ENCODE measurements around the gene SFXN2. TPM values are rescaled to one million over a fixed set of nuclear protein-coding genes. Genes with fewer than 3 reads are reported as not detected.

The SFXN2 gene
- total and polyA plus RNA-seq, 12 donors, result 0.91 to 12.2 (median 5.7) TPM

DNA sequence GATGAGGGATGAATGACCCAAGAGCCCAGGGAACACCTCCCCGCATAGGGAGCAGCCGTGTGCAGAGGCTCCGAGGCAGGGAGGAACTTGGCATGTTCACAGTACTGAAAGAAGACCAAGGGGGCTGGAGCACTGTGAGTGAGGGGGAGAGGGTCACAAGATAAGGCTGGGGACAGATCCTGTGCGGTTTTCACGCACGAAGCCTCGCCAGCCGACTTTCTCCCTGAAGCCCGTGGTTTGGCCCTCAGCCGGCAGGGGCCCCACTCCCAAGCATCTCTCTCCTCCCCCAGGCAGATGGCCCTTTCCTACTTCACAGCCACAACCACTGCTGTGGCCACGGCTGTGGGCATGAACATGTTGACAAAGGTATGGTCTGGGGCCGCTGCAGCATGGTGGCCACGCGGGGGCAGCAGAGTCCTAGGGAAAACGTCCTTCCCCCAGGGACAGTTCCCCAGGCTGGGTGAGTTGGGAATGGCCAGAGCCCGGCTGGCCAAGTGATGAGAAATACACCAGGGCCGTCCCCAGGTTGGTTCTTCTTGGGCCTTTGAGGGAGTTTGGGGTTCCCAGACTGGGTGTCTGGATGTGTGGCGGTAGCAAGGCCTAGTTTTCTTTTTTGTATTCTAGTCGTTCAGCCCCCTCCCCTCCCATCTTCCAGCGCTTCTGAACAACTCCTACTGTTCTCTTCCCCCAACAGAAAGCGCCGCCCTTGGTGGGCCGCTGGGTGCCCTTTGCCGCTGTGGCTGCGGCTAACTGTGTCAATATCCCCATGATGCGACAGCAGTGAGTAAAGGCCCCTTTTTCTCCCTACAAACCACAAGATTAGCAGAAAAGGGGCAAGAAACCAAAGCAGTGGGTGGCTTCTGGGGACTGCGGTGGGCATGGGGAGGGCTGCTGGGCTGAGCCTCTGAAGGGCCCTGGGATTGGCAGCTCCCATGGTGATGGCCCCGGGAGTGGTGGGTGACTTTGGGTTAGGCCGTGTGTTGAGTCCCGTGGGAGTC is 14.9 kb downstream of the SFXN2 start:
- Histone ChIP-seq H3K4me1 (replicated peaks in 1 of 2) (peaks cover 0 to 25% of the 10 kb centered on the region in 2 donors), H3K4me3 (no peak overlapping the region), H3K36me3 (replicated peaks in 1 of 2) (peaks cover 0 to 11% of the 10 kb centered on the region in 2 donors), H3K27me3 (no peaks in the 10 kb centered on the region), H3K27ac (peak overlapping the region in 1 of 5 donors; percentile 49), H3K9me3 (replicated peaks in 1 of 3) (no peaks in the 10 kb centered on the region)
- 44 to 54% (median 48%) methylated on average over 26 to 30 of the region's 30 CpGs for WGBS, 4 donors
- peak; percentile 89 to 96 (median 93) for DNase-seq
- intact Hi-C loops (cut with DNase I), result loop anchor here (5.0 to 10.0 kb wide), 4 partner anchors 95 to 335 kb away; no protein-coding TSS in a partner anchor
- TF ChIP-seq POLR2A (IDR thresholded peaks at IDR 0.05), result no peak
- TF ChIP-seq, protein P1, sequence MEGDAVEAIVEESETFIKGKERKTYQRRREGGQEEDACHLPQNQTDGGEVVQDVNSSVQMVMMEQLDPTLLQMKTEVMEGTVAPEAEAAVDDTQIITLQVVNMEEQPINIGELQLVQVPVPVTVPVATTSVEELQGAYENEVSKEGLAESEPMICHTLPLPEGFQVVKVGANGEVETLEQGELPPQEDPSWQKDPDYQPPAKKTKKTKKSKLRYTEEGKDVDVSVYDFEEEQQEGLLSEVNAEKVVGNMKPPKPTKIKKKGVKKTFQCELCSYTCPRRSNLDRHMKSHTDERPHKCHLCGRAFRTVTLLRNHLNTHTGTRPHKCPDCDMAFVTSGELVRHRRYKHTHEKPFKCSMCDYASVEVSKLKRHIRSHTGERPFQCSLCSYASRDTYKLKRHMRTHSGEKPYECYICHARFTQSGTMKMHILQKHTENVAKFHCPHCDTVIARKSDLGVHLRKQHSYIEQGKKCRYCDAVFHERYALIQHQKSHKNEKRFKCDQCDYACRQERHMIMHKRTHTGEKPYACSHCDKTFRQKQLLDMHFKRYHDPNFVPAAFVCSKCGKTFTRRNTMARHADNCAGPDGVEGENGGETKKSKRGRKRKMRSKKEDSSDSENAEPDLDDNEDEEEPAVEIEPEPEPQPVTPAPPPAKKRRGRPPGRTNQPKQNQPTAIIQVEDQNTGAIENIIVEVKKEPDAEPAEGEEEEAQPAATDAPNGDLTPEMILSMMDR (IDR thresholded peaks at IDR 0.05), result peak; percentile 88 to 98 (median 94)

DNA sequence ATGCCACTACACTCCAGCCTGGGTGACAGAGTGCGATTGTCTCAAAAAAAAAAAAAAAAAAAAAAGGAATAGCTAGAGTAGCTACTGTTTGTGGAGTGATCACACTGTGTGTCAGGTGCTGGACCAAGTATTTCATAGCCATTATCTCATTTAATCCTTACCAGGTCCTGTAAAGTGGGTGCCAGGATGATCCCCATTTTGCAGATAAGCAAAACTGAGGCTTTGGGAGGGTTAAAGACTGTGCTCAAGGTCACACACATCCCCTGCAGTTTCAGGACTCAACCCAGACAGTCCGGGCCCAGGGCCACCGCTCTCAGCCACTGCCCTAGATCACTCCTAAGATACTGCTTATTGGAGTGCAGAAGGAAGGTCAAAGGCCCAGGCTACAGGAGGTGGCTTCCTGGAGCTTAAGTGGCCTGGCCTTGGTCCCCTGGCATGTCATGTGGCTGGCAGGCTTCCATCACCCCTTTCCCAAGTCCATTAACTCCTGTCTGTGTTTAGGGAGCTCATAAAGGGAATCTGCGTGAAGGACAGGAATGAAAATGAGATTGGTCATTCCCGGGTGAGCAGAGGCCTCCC is 16.9 kb downstream of the SFXN2 start:
- DNase-seq, result peak; percentile 51 to 81 (median 74)

DNA sequence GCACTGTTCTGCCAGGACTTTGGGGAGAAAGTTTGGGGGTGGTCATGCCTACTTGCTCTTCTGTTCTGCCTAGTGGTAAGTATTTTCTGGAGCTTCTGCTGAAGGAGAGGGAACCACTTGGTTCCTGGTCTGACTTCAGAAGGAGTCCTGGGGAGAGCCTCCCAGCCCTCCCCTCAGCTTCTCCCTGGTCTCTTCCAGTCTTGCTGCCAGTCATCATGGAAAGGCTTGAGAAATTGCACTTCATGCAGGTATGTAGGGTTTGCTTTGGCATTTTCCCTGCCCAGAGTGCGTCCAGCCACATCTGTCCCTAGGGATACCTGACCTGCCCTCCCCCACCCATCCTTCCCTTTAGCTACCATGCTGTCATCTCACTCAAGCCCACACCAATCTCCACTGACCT is 18.2 kb downstream of the SFXN2 start:
- 0 to 89% (median 63%) methylated on average over 1 of the region's 1 CpG; no CpG with 5 or more reads in 1 of the 4 donors for WGBS, 4 donors
- Histone ChIP-seq H3K36me3 (replicated peaks in 1 of 2) (peaks cover 0 to 4% of the 10 kb centered on the region in 2 donors), H3K4me1 (replicated peaks in 1 of 2) (peaks cover 0 to 18% of the 10 kb centered on the region in 2 donors), H3K4me3 (no peak overlapping the region), H3K27ac (no peak overlapping the region), H3K27me3 (no peaks in the 10 kb centered on the region), H3K9me3 (replicated peaks in 1 of 3) (no peaks in the 10 kb centered on the region)
- intact Hi-C loops (cut with DNase I), result loop anchor here (5.0 to 10.0 kb wide), 2 partner anchors 92 to 165 kb away; no protein-coding TSS in a partner anchor
- DNase-seq, result no peak
- TF ChIP-seq, protein P1 (IDR thresholded peaks at IDR 0.05), result no peak
- no peak for TF ChIP-seq POLR2A (IDR thresholded peaks at IDR 0.05)

More for the DNA sequence above, 16.9 kb downstream of the SFXN2 start:
- 39 to 55% (median 48%) methylated on average over 3 to 5 of the region's 5 CpGs for whole genome bisulfite sequencing, 4 donors
- Histone ChIP-seq H3K27me3 (no peaks in the 10 kb centered on the region), H3K27ac (peak overlapping the region in 2 of 5 donors; percentile 26 to 54), H3K36me3 (replicated peaks in 1 of 2) (peaks cover 0 to 11% of the 10 kb centered on the region in 2 donors), H3K4me3 (no peak overlapping the region), H3K4me1 (replicated peaks in 1 of 2) (peaks cover 0 to 25% of the 10 kb centered on the region in 2 donors), H3K9me3 (replicated peaks in 1 of 3) (no peaks in the 10 kb centered on the region)
- intact Hi-C loops (cut with DNase I), result loop anchor here (5.0 to 10.0 kb wide), 2 partner anchors 93 to 166 kb away; no protein-coding TSS in a partner anchor
- TF ChIP-seq, protein P1 (IDR thresholded peaks at IDR 0.05), result no peak
- TF ChIP-seq POLR2A (IDR thresholded peaks at IDR 0.05), result no peak

GRCh38 chr10:102735065-102735562 is 20.7 kb downstream of the SFXN2 start:
- intact Hi-C loops (cut with DNase I), result loop anchor here (10.0 kb wide), 1 partner anchor 90 kb away; no protein-coding TSS in a partner anchor
- no peak overlapping the region for H3K27ac ChIP-seq
- H3K4me1 ChIP-seq (replicated peaks in 1 of 2), result peaks cover 0 to 10% of the 10 kb centered on the region in 2 donors
- no peak for DNase-seq
- peaks cover 0 to 4% of the 10 kb centered on the region in 2 donors for H3K36me3 ChIP-seq (replicated peaks in 1 of 2)
- H3K9me3 ChIP-seq (replicated peaks in 1 of 3), result no peaks in the 10 kb centered on the region
- no peak for TF ChIP-seq POLR2A (IDR thresholded peaks at IDR 0.05)
- TF ChIP-seq, protein P1 (IDR thresholded peaks at IDR 0.05), result no peak
- WGBS, 4 donors, result 81 to 87% (median 85%) methylated on average over 9 of the region's 9 CpGs
- H3K4me3 ChIP-seq, result no peak overlapping the region
- no peaks in the 10 kb centered on the region for H3K27me3 ChIP-seq

Measured in adrenal gland (tissue), 12 donors.